HG02678 (cell line): ENCODE data around the gene TTC38.

Source experiments
- ATAC-seq: cut with Tn5 transposase; IDR thresholded peaks from one replicate; pipeline ENCODE4 v1.9.1; 2021; ENCODE audit warnings: mild to moderate bottlenecking, moderate library complexity; ENCODE audit not compliant: unreplicated experiment

The TTC38 gene

DNA sequence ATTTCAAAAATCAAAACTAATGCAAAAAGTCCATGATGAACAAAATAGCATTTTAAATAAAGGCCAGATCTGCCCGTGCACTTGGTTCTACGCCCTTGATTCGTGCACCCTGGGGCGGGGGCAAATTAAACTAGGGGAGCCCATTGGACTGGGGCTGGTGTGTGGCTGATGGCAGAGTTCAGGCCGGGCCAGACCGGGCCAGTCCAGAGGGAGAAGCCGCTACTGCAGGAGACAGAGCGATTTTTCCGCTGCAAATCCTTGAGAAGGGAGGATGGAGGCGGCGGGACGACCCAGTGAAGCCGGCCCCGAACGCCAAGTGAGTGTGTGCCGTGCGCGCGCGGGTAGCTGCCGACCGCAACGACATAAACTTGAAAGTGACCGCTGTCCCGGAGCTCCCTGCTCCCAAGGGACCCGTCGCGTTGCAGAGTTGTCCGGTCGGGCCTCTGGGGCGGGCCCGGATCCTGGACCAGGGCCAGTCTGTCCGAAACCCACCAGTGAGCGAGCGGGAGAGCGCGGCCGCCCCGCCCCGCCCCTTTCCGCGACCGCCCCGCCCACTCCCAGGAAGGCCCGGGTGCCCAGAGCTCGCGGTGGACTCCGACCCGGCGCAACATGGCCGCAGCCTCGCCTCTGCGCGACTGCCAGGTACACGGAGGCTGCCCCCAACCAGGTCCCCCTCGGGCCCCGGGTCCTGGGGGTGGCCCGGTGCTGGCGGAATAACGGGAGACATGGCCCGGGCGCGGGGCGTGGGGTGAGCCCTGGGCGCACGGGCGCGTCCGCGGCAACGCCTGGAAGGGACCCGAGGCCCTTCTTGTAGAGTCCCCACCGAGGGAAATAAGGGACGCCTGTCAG is at the start of gene TTC38:
Gene TTC38 (plus strand): TSS at position 578 of the 849 bp plus-strand sequence. CDS start 32 bp downstream, at position 610.
- ATAC-seq, result peak; percentile 88

DNA sequence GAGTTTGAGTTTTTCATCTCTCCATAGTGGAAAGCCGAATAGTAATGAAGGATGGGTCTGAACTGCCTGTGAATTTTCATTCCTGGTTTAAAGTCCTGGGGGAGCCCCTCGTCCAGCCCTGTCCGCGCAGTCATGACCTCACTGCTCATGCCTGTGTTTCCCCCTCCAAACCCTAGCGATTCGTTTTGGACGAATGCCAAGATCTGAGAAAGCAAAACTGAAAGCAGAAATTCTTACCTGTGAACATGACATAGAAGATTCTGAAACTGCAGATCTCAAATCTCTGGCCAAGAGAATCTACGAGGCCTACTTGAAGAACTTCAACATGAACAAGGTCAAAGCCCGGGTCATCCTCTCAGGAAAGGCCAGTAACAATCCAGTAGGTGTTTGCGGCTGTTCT is 48.2 kb upstream of the TTC38 start:
- ATAC-seq, result no peak

DNA sequence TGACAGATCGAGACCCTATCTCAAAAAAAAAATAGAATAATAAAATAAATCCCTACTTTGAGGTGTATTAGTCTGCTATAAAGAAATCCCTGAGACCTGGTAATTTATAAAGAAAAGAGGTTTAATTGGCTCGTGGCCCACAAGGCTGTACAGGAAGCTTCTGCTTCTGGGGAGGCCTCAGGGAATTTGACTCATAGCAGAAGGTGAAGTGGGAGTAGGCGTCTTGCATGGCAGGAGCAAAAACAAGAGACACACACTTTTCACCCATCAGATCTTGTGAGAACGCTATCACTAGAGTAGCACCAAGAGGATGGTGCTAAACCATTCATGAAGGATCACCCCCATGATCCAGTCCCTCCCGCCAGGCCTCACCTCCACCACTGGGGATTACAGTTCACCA is 46.9 kb upstream of the TTC38 start:
- ATAC-seq, result no peak

DNA sequence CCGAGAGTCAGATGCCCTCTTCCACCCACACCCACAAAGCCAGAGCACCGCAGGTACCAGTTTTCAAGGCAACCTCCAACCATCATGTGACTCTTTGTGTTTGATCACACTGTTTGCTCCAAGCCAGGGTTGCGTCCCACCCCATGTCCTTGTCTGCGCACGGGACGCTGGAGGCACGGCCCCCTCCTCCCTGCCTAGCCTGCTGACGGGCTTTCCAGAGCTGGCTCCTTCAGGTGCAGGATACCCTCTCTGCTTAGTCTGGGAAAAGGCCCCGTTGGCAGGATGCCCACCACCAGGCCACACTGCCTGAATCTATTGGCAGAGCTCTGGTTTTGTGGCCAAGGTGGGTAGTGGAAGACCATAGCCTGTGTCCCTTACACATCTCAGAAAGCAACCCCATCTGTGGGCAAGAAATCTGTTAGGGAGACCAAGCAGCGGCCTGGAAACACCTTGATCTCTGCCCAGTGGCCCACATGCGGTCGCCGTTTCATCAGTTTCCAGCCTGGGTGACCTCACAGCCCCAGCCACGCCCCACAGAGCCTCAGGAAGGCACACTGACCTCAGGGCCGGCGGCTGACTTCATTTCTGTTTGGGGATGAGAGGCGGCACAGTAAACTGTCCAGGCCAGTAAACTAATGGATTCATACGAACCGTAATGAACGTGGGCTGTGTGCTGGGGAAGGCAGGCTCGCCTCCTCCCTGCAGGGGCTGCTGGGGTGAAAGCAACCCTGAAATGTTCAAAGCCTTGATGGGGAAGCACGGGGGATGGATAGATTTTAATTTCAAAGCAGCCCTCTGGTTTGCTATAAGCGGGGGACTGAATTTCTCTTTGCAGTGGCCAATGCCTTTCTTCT is 43.5 kb upstream of the TTC38 start:
- ATAC-seq, result no peak

DNA sequence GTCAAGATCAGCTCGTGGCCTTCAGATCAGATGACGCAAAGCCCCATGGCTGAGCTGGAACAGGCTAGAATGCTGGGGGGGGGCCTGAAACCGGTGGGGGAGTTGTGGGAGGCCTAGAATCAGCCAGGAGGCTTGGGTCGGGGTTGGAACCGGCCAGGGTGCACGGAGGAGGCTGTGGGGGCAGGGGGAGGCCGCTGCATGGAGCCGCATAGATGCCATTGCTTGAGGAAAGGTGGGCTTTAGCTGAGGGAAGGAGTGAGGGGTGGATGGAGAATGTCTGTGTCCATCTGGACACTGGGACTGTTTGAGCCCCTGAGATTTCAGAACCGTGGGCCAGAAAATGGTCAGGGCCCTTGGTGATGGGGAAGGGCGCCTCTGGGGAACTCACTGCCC is 42.9 kb upstream of the TTC38 start:
- no peak for ATAC-seq

DNA sequence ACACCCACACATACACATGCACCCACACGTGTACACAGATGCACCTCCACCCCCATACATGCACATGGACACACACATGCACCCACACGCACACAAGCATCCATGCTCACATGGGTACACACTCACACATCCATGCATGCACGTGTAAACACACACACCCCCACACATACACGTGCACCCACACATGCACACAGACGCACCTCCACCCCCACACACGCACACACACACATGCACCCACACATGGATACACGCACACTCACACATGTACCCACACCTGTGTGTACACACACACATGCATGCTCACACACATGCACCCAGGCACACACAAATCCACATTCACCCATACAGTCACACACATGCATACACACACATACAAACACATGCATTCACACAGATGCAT is 42.2 kb upstream of the TTC38 start:
- ATAC-seq, result no peak

DNA sequence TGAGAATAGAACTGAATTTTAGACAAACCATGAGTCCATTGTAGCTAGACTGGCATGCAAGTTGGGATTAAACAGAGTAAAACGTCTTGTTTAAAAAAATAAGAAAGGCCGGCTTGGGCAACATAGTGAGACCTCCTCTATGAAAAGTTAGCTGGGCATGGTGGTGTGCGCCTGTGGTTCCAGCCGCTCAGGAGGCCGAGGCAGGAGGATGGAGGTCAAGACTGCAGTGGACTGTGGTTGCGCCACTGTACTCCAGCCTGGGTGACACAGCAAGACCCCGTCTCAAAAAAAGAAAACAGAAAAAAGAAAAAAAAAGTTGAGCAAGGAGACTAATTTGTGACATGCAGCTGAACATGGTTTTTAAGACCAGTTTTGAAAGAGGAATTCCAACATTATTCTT is 41.2 kb upstream of the TTC38 start:
- no peak for ATAC-seq

DNA sequence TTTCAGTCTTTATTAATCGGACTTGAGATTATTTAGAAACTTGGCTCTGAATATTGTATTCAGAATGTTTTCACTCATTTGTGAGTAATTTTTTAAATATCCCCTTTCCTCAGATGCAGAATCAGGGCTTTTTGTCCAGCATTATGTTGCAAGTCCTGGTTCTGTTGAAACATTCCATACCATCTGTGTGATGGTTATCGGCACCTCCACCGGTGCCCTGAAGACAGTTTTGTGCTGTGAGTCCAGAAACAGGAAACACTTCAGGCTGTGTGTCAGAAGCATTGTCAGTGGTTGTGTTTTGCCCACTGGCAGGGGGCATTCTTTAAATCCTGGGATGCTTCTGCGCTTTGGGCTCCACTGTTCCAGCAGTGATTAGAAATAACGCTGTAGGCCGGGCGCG is 38.1 kb upstream of the TTC38 start:
- ATAC-seq, result no peak

DNA sequence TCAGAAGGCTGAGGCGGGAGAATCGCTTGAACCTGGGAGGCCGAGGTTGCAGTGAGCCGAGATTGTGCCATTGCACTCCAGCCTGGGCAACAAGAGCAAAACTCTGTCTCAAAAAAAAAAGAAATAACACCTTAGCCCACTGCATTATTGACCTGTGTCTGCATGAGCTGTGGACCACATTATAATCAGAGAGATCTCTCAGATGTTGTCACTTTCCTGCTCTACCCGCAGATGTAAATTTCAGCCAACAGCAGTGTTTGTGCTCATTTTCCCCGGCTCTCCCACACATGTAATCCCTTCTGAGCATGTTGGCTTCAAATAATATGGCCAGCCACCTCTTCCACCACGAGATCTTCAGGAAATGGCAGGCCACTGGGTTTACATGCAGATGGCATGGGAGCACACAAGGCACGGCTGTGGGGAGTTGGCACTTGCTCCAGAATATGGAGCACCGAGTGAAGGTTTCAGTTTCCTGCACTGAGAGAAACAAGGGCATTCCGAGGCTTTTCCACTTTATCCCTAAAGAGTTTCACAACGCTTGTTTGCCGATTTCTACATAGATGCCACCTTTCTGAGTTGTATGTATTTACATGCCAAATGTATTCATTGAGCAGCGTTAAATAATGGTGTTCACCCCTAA is 37.4 kb upstream of the TTC38 start:
- ATAC-seq, result no peak

DNA sequence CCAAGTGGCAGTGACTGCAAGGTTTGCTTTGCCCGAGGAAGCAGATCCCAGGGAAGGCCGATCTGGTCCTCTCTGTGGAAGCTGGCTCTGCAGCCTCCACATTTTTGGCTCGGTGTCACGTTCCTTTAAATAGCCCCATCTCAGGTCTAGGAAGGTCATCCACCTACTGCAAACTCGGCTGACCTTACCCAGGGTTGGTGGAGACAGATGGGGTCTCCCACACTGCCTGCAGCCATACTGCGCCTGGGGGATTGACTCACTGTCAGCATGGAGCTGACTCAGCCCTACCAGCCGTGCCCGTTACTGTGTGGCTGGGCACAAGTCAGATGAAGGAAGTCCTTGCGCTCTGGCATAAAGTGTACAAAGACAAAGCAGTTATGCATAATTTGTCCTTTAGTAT is 34.6 kb upstream of the TTC38 start:
- no peak for ATAC-seq

DNA sequence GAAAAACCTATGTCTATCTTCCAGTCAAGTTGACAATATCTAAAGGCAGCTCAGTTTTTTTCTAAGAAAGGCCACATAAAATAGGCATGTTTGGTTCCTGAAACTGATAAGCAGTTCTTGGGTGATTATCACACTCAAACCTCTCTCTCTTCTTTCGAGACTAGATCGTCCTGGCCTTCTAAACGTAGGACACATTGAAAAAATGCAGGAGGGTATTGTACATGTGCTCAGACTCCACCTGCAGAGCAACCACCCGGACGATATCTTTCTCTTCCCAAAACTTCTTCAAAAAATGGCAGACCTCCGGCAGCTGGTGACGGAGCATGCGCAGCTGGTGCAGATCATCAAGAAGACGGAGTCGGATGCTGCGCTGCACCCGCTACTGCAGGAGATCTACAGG is 32.8 kb upstream of the TTC38 start:
- no peak for ATAC-seq

DNA sequence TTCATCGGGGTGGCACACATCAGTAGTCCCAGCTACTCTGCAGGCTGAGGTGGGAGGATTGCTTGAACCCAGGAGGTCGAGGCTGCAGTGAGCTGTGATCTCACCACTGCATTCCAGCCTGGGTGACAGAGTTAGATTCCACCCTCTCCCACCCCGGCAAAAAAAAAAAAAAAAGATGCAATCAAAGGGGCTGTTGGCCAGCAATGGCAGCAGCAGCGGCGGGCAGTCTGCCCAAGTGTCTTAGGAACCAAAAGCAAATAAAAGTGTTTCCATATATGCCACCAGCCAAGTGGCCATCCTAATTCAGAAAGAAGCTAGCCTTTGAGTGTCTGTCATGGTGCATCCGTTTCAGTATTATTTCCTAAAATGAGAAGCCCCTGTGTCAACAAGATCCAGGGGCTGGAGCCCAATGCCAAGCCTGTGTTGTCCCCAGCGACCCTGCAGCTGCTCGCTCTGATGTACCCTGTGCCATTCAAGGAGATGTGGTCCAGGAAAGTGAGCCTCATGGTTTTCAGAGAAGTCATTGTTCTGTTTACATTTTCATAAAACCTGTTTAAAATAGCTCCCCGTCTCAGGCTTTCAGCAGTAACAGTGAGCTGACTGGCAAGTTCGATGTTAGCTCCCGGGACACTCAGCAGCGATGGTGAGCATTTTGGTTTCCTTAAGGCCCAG is 30.2 kb upstream of the TTC38 start:
- no peak for ATAC-seq

DNA sequence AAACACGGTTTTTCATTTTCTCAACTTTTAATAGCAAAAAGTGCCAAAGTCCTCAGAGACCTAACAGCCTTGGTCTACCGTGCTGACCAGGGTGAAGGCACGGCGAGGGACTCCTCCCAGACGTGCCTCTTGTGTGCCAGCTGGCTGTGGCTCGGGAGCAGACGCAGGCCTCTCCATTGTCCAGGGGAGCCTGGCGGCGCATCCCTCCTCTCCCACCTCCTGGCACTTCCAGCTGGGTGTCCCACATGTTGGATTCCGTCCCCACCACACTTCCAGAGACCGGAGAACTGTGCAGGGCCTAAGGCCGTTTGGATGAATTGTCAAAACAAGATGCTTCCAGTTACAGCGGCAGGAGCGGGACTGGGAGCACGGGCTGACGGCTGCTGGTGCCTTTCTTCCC is 29.3 kb upstream of the TTC38 start:
- ATAC-seq, result no peak

DNA sequence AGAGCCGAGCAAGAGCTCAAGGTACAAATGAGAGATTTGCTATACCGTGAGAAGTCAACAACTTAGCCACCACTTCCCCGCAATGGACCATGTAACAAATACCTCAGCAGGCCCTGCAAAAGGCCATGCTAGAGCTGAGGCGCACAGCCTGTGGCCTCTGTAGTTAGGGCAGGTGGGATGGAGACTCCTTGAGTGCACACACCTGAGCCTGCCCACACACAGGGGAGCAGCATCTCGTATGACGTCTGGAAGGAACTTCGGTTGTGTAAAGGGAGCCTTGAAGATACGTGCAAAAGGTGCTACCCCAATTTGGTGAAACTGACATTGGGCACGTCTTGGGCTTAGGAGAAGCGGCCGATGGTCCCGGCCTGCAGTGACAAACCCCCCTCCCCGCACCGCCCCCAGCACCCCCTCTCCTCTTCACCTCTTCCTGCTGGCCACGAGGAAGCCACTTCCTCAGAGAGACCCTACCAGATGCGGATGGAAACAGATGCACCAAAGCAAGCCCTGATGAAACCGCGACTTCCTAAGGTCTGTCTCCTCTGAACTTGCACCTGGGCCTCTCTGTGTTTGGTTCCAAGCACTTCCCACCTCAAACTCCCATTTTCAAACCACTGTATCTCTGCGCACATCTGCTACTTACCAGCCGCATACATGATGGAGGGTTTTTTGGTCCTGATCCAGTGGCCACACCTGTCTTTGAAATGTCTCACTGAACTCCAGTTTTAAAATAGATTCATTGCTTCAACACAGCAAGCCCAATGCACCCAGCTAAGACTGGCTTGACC is 28.4 kb upstream of the TTC38 start:
- ATAC-seq, result no peak

DNA sequence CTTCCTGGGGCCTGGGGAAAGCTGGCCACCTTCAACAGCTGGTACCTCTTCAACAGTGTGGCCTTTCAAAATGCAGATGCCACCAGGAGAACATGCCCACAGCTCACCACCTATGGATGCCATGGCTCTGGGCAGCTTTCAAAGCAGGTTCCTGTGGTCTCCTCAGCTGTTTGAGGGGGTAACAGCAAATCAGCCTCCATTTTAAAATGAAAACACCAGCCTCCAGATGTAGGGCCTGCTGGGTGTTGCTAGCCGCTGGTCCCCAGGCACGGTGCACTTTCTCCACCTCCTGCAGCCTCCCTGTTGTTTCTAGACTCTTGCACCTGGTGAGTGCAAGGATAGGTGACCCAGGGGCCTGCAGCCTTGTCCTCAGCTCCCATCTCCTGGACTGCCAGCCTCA is 27.7 kb upstream of the TTC38 start:
- no peak for ATAC-seq

DNA sequence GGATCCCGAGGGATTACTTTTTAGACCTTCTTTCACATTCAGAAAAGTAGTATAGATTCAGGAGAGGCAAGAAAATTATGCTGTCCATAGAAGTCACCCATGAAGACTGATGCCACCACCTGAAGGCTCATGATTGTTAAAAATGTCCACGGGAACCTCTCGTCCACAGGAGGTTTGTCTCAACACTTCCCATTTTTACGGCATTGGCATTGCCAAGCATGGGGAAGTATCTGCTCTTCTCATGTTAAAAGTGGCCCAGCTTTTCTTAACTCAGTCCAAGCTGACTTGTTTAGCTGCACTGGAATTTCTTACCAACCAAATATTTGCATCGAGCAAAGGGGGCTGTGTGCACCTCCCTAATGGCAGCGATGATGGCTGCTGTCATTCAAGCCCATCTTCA is 27.3 kb upstream of the TTC38 start:
- no peak for ATAC-seq

DNA sequence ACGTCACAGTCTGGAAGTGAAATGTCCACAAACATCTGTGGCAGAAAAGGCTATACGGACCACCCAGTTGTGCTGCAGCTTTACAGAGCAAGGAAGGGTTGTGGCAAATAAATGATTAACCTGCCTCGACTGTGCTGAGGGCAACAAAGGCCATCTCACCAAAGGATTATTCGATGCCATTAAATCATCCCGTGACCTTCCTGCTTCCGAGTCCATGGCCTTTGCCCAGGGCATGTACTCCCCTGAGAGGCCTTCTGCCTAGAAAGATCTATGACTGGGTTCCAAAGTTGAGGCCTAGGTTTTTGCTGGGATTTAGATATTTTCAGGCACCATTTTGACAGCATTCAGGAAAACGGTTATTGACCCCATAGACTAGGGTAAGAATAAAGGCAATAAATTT is 26.9 kb upstream of the TTC38 start:
- ATAC-seq, result no peak

DNA sequence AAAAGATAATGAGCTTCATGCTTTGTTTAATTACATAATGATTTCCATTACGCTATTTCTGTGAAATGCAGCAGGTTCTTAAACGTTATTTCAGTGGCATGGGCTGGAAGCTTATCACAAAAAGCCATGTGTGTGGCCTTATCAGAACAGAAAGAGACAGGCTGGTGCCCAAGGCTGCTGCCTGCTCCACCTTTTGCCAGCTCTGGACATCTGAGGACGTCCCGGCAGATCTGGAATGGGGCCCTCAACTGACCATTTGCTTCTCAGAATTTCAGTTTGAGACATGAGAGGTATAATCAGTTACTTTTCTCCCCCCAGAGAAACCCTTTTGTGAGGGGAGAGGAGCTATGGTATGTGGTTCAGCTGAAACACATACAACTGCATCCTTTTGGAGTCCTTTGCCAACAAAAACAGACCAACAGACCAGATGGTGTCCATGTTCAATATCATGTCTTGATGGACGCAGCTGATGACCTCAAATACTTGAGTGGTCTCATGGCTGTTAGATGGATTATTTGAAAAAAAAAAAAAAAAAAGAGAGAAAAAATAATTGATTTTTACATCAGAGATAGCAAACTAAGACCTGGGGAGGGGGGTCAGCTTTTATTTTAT is 26.3 kb upstream of the TTC38 start:
- ATAC-seq, result no peak

DNA sequence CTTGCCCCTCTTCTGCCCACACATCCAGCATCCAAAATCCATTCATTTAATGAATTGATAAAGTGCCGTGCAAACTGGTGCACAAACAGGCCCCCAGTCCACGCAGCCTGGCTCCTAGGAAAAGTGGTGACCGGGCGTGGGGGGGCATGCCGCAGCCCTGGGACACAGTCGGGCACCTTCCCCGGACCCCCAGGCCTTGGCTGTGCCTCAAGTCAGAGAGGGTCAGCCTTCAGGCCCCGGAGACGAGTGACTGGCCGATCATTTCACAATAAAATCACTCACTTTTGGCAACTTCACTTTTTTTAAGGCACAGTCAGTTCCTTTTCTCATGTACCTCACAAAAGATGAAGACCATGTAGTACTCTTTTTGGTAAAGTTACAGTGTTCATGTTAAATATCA is 25.7 kb upstream of the TTC38 start:
- ATAC-seq, result no peak

DNA sequence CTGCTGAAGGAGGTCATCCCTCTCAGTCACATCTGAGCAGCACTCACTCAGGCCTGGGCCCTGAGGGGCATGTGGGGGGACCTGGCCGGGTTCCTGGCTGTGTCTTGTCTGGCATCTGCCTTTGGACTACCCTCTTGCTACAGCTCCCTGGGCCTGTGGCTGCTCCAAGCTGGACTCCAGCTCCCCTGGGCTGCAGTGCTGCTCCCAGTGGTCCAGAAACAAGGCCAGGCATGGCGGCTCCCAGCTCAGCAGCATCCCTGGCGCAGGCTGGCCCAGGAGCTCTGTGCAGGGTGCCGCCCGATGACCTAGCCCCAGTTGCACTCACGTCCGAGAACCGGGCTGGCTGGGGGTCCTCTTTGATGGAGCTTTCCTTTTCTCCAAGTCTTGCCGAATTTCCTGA is 23.0 kb upstream of the TTC38 start:
- no peak for ATAC-seq
